SK-N-SH (cell line): Measurements from ENCODE around the gene ZAR1.

Source experiments
- EP300 ChIP-seq, 2 experiments: IDR thresholded peaks; 2 replicates each; pipeline versions ENCODE4 v1.4.0 to v1.6.1; 2012; ENCODE audit warnings: borderline replicate concordance in 1 of 2, low read depth in 1 of 2, low read length in 1 of 2
- MXI1 ChIP-seq: IDR thresholded peaks from 2 replicates; pipeline ENCODE4 v1.6.1; 2012; ENCODE audit warnings: mild to moderate bottlenecking, low read depth, low read length, improper control_type of control experiment
- TAF1 ChIP-seq: IDR thresholded peaks from 2 replicates; pipeline ENCODE4 v1.6.1; 2012; ENCODE audit warnings: low read depth, mild to moderate bottlenecking, low read length, moderate library complexity, borderline replicate concordance
- TF ChIP-seq, protein P1 (sequence below): fragments of 200-600 bp; sonication (generic); IDR thresholded peaks from 2 replicates; pipeline ENCODE4 v1.6.1; 2017; ENCODE audit warnings: antibody characterized with exemption, mild to moderate bottlenecking, moderate library complexity
- TF ChIP-seq, protein P2 (sequence below): IDR thresholded peaks from 2 replicates; pipeline ENCODE4 v1.4.0; 2012; ENCODE audit warnings: low read depth, borderline replicate concordance

DNA sequence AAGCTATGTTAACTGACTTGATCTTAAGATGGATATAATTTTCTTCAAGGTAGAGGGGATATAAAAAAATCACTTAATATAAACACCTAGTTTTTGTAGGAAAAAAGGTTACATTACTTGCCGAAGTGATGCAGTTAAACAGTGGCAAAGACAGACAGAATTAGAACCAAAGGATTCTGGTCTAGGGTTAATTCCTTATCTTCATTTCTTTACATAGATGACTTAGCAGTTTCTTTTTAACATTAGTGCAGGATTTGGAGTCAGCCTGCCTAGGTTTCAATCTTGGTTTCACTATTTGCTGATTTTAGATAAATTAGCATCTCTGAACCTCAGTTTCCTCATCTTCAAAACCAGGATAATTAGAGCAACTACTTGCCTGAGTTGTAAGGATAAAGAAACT, 14.3 kb downstream of the ZAR1 start:
- TF ChIP-seq, protein P1, sequence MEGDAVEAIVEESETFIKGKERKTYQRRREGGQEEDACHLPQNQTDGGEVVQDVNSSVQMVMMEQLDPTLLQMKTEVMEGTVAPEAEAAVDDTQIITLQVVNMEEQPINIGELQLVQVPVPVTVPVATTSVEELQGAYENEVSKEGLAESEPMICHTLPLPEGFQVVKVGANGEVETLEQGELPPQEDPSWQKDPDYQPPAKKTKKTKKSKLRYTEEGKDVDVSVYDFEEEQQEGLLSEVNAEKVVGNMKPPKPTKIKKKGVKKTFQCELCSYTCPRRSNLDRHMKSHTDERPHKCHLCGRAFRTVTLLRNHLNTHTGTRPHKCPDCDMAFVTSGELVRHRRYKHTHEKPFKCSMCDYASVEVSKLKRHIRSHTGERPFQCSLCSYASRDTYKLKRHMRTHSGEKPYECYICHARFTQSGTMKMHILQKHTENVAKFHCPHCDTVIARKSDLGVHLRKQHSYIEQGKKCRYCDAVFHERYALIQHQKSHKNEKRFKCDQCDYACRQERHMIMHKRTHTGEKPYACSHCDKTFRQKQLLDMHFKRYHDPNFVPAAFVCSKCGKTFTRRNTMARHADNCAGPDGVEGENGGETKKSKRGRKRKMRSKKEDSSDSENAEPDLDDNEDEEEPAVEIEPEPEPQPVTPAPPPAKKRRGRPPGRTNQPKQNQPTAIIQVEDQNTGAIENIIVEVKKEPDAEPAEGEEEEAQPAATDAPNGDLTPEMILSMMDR: no peak
- no peak for TF ChIP-seq MXI1
- TF ChIP-seq, protein P2, sequence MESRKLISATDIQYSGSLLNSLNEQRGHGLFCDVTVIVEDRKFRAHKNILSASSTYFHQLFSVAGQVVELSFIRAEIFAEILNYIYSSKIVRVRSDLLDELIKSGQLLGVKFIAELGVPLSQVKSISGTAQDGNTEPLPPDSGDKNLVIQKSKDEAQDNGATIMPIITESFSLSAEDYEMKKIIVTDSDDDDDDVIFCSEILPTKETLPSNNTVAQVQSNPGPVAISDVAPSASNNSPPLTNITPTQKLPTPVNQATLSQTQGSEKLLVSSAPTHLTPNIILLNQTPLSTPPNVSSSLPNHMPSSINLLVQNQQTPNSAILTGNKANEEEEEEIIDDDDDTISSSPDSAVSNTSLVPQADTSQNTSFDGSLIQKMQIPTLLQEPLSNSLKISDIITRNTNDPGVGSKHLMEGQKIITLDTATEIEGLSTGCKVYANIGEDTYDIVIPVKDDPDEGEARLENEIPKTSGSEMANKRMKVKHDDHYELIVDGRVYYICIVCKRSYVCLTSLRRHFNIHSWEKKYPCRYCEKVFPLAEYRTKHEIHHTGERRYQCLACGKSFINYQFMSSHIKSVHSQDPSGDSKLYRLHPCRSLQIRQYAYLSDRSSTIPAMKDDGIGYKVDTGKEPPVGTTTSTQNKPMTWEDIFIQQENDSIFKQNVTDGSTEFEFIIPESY: no peak
- no peak for TF ChIP-seq TAF1
- TF ChIP-seq EP300 (IDR thresholded peaks at IDR 0.05; ENCODE audit: borderline replicate concordance in 1 of 2, low read depth in 1 of 2, low read length in 1 of 2): no peak
